Fibroblast of peridontal ligament (primary cell): ENCODE data around the gene ARHGAP22.
"Not testable (repeated sequence)": the region's sequence is repeated elsewhere in the genome, so short reads cannot be mapped to it uniquely, and the experiment has no call there.

Experiments used
- DNase-seq: peaks from one replicate; pipeline ENCODE4 v3.0.0-alpha.2; 2010; ENCODE audit errors: extremely low read depth

The ARHGAP22 gene

DNA sequence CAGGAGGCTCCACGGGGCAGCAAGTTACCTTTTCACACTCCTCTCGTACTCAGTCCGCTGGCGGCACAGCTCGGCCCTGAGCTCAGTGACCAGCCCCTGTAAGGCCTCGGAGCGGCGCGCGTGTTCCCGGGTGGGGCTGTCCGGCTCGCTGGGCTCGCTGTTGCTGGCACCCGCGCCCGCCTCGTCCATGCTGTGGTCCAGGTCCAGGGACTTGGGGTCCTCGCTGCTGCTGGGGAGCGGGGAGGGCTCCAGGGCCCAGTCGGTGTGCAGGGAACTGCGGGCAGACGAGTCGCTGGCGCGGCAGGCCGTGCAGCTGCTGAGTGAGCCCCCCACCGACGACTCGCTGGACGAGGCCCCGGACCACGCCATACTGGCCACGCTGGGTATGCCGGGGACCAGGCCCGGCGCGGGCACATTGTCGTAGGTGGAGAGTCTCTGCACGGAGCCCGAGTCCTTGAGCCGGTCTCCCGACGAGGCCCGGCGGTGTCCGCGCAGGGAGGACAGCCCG is 154.6 kb downstream of the ARHGAP22 start:
- no peak for DNase-seq

DNA sequence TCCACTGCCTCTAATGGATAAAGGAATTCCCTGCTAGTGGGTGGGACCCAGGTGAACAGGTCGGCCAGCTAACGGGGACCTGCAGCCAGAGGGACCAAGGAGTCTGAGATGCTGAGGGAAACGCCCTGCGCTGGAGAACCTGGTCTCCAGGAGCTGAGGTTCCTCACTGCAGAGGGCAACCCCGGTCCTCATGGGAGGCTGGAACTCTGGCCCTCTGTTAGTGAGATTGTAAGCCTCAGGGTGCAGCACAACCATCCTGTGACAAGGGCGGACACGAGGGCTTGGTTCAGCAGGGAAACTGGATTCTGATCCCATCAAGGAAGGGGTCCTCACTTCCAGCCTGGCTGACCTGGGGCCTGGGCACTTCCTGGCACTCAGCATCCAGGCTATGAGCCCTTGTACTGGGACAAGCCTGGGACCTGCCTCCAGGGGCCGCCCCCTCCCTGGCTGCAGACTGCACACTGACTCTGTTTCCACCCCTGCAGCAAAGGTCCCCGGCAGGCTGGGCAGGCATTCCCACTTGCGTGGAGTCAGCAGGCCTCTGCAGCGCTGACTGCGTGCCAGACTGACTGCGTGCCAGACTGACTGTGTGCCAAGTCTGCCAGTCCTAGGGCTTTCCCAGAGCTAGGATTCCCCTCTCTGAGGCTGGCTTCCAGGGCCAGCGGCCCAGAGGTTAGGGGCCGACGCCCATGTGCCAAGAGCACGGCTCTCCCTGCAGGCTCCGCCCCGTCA is 155.2 kb downstream of the ARHGAP22 start:
- no peak for DNase-seq

DNA sequence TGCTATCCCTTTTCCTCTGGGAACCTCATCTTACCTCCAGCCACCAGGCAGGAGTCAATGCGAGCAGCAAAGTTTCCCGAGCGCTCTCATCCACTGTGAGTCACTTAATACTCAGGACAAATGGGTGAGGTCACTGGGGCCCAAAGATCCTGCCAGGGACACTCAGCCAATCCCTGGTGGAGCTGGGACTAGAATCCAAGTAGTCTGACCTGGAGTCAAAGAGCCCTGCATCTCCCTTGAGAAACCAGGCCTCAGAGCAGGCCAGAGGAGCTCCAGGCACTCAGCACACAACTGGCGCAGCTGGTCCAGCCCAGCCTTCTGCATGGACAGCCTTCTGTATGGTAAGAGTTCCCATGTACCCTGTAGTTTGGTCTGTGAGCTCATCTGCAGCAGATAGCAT is 156.1 kb downstream of the ARHGAP22 start:
- peak; percentile 29 for DNase-seq

DNA sequence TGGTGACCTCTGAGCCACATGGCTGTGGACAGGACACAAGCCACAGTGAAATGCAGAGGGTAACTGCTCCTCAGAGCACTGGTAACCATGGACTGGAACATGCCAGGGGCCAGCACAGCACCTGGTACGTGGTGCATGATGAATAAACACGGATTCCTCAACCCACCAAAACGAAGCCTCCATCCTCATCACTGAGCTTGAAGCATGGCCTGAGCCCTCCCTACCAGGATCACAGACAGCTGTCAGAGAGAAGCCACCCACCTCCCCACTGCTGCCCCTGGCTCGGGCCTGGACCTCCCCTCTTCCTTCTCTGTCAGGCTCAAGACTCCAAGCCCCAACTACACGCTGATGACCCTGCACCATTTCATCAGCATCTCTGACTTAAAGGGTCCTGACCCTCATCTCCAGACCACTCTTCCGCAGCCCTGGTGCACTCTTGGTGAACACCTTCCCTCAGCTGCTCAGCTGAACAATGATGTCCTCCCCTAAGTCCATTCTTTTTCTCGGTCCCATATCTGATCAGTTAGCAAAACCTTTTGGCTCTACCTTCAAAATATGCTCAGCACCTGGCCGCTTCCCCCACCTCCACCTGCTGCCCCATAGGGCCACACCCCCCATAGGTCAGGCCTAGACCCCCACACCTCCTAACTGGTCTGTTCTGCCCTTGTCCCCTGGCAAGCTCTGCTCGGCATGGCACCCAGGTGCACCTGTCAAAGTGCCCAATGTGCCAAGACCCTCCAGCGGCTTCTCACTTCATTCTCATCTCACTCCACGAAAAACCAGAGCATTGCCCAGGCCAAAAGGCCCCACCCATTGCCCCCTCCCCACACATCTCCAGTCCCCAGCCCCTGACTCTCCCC is 157.3 kb downstream of the ARHGAP22 start:
- no peak for DNase-seq

DNA sequence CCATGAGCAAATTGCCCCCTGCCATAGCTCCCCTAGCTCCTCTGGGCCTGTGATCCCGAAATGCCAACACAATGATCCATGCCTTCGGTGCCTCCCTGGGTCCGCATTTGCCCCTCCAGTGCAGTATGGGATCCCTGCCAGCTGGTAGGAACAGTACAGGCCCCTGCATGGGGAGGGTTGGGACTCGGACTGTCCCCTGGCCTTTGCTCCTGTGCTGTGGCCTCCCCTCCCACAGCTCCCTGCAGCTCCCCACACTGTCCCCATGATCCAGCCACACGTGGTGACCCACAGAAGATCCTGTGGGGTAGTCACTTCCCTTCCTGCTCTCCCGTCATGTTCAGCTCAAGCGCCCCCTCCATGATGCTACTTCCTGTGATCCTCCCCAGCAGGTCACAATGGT is 158.1 kb downstream of the ARHGAP22 start:
- DNase-seq, result no peak

DNA sequence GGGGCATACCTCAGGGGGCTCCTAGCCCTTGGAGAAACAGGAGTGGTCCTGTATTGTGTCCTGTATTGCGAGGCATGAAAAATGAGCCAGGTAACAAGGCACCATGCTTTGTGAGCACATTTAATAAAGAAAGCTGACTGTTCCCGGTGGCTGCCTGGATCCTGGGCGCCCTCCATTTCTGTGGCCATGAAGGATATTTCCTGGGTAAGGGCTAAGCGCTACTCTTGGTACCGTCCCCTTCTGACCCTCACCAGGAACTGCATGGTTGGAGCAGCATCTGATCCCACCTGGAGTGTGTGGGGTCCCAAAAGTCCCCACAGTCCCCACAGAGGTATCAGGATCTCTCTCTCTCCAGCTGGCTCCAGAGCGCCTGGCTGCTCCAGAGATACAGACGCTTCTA is 158.9 kb downstream of the ARHGAP22 start:
- DNase-seq, result no peak

DNA sequence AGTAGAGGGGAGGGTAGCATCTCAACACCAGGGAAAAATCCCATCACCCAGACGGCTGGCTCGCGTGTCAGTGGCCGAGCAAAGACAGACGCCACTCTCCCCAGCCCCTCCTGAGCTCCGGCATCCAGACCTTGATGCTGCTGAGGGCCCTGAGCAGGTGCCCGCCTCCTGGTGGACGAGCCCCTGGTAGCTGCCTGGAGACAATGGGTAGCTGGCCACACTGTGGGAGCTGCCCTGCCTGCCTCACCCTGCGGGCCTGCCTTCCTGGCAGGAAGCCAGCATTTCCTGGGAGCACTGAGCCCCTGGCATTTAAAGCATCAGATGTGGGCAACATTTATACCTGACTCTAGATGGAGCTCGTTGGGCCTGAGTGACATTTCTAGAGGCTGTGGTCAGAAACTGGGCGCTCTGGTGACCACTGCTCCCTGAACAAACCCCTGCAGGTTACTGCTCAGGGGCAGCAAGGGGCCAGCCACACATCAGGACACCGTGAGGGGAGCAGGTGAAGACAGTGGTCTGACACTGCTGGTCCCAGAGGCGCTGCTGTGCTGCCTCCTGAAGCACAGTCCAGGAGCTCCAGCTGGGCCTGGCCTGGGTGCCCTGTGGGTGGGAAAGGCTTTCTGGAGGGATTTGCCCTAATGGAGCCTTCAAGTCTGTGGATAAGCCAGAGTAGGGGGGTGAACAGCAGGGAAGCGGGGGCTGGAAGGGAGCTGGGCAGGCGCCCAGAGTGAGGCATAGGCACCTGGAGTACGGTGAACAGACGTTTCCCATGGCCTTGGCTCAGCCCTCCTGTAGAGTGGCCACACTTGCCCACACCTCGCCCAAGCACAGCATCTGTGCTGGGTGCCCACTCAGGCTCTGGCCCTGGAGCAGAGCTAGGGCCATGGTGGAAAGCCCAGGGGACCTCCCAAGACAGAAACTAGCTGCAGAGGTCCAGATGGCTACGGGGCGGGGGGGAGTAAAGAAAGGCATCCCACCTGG is 159.7 kb downstream of the ARHGAP22 start:
- DNase-seq, result no peak

DNA sequence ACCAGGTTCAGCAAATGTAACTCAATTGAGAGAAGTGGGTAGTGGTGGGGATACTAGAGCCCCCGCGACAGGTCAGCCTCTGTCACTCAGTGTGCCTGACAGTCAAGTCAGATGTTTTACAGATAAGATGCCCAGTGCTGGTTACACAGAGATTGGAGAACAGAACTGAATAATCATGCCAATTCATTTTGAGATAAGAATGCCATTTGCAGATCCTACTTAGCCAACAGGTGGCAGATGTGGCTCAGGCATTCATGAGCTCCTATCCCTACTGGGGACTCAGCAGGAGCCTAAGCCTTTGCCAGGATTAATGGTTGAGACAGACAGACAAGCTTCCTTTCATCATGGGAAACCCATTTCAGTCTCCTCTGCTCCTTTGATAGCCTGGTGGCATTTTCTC is 160.6 kb downstream of the ARHGAP22 start:
- peak; percentile 33 for DNase-seq

DNA sequence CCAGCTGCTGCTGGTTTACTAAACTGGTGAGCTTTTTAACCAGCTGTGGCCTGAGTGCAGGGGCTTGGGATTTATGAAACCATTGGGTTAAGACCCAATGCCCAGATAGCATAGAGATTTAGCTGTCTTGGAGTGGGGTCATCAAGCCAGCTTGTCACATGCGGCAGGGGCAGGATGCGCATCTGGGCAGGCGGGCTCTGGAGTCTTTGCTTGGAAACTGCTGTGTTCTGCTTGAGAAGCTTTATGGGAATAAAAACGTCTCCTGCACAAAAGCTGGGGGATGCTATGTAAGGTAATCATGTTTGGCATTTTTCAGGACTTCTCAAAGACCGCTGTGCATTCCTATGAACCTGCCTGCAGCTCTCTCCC is 162.1 kb downstream of the ARHGAP22 start:
- no peak for DNase-seq

DNA sequence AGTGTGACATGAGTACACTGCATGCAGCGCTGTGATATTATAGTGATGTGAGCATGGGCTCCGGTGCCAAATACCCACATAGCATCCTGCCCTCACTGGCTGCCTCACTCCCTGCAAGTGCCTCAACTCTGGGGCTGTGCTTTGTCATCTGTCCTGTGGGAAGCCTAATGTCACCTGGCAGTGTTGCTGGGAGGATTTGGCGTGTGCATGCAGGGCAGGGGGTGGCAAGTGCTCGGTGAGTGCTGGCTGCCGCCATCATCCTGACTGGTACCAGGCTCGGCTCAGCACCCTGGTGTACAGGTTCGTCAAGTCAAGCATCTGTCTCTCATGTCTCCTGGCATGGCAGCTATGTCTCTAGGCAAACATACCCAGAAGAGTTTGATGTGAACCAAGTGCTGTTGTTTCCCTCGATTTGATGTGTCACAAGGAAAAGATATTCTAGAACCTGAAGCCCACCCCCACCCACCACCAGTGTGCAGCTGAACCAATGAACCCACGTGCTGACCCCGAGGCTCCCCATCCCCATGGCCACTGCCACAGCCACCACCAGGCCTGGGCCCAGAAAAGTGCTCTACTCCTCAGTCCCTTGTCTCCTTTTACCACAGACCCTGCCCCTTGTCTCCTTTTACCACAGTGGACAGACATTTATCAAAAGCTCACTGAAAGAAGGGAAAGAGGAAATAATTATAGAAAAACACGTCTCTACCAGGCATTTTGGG is 162.6 kb downstream of the ARHGAP22 start:
- no peak for DNase-seq

DNA sequence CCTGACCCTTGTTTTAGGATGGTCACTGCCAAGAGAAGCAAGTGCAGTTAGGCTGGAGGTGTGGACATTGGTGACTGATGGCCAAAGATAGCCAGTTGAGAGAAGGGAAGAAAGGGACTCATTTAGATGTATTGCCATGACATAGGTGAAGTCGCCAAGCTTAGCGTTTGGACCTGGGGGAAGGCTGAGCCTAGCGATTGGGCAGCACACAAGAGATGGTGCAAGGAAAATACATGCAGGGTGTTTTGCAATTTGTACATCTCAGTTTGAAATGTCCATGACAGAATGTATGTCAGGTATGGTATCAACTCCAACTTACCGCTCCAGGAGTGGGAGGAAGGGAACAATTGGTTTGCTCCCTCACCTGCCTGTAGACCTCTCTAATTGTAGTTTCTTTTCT is 164.1 kb downstream of the ARHGAP22 start:
- no peak for DNase-seq

DNA sequence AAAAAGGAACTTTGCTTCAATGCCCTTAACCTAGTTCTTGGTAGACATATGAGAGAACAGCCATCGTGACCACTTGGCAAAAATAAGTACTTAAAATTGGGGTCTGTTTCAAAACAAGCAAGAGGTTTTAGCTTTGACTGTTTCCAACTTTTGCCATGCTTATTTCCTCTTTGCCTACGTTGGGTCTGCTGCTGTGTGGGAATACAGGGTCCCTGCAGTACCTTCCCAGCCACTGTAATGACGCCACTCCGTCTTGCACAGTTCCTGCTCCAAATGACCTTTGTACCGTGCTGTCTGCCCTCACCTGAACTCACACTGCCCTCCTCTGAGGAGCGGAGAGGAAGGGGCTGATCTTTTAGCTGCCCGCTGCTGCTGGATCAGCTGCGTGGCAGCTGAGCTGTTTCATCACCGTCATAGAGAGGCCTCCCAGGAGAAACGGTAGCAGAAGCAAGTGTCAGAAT is 165.3 kb downstream of the ARHGAP22 start:
- peak; percentile 52 for DNase-seq

DNA sequence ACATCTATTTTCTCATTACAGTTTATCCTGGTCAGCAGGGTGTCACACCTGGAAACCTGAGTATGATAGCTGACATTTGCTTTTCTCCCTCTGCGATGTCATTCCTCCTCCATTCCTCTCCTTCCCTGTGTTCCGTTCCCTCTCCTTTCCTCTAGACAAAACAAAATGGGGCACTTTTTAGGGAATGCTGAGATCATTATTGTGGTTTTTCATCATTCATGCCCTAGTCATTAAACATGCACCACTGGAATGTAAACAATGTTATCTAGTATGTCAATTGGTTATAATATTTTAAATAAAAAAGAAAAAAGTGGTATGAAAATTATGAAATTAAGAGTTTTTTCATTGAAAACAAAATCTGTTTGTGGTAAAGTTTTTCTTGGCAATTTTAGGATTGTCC is 165.8 kb downstream of the ARHGAP22 start:
- DNase-seq, result peak; percentile 86

DNA sequence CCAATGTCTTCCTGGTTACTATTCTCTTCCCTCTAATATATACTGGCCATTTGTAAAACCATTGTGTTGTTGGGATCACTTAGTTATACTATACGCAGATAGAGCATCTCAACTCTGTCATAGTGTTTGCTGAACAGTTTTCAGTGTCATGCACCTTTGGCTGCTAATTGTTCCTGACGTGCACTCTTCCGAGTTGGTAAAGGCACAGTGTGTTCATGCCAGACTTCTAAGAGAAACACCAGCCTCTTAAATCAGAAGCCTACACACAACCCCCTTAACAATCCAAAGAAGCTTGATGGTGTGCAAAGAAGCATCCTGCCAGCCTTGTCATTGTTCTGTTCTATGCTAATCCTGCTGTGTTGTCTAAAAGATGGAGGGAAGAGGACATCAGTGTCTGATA is 167.3 kb downstream of the ARHGAP22 start:
- no peak for DNase-seq

DNA sequence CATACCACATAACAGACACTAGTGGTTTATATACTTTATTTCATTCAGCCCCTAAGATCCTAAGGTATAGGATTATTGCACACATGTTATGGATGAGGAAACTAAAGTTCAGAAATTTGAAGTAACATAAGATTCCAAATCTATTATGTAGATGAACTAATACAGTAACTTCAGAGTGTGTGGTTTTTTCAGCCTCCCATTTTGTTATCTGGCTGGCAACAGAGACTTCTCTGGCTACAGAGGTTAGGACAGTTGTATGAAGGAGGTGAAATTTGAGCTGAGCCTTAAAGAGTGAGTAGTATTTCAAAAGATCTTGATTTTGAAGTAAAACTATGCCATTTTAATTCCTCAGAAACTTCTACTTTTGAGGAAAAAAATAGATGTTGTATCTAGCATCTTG is 173.0 kb downstream of the ARHGAP22 start:
- DNase-seq, result peak; percentile 55

DNA sequence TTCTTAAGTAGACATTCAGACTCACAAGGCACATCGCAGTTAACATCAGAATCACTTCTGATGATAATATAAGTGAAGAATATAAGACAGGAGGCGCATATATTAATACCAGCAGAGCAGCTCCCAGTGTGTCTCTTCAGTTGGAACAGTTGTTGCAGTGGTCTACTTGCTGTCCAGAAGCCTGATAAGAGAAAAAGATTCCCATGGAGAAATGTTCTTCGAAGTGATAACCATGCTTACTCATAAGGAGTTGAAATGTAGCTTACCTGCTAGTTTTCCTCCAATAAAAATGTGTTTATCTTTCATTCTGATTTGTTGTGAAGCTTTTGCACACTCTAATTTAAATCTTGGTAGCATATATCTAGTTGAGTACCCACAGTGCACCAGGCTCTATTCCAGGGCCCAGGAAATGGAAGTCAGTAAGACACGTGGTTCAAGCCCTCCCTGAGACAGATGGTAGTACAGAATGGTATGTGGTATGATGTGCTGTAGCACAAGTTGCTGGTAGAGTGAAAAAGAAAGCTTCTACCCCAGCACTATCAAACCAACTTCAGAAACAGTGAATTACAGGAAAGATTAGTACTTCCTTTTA is 174.4 kb downstream of the ARHGAP22 start:
- DNase-seq, result no peak

DNA sequence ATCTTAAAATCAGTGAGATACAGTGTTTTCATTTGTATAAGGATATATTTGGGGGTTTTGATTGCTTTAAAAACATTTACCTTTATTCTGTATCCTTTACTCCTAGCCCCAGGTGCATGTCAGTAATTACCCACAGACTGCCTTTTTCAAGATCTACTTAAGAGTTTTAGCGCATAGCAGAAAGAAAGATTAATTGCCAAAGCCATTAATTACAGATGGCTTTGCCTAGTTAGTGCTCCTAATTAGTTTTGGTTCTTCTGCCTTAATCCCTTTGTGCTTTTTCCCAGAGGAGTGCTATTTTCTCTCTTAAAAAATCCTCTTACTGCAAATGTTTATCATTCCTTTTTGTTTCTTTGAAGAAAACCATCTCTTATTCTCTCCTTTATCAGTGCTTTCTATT is 175.6 kb downstream of the ARHGAP22 start:
- no peak for DNase-seq

DNA sequence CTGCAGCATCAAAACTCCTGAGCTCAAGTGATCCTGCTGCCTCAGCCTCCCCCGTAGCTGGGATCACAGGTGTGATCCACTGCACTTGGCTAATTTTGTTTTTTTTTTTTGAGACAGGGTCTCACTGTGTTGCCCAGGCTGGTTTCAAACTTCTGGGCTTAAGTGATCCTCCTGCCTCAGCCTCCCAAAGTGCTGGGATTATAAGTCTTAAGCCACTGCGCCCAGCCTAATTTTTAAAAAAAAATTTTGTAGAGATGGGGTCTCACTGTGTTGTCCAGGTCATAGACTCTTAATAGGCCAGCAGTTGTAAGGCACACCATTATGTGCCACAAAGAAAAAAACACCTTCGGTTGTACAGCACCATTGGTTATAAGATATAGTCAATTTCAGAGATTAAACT is 176.0 kb downstream of the ARHGAP22 start:
- DNase-seq, result no peak

DNA sequence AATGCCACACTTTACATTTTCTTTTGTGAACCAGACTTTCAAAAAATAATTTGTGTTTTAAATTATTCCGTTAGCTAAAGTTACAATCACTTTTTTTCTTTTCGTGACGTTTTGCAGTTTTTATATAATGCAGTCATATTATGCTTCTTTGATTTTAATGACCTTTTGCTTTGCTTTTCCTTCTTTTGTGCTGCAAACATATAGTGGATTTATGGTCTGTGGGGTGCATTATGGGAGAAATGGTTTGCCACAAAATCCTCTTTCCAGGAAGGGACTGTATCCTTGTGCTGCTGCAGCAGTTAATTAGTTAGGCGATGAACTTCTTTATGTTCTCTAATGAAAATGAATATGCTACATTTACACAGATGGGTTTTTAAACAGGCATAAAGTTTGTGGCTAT is 181.0 kb downstream of the ARHGAP22 start:
- DNase-seq, result no peak

DNA sequence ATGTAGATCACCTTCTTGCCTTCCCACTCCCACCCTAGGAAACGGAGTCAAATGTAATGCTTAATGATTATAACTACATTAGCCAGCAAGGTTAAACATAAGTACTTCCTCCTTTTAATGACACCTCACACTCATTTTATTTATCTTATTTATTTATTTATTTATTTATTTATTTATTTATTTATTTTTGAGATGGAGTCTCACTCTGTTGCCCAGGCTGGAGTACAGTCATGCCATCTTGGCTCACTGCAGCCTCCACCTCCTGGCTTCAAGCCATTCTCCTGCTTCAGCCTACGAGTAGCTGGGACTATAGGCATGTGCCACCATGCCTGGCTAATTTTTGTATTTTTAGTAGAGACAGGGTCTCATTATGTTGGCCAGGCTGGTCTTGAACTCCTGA is 183.0 kb downstream of the ARHGAP22 start:
- DNase-seq, result not testable (repeated sequence)

DNA sequence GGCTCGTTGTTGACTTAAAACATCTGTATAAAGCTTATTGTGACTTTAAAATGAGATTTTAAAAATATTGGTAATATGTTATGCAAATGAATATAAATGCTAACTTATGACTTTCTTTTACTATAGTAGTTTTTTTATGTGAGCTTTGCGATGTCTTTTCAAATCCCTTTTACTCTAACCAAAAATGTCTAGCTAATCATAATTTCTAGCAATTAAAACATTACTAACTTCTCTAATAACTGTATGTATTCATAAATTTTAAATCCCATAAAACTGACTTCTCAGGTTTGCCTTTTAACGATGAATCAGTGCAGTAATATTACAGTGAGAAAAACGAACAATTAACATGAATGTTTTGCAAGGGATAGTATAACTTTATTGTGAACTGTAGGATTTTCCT is 185.2 kb downstream of the ARHGAP22 start:
- no peak for DNase-seq
